IPS-NIHi7 (cell line): Measurements from ENCODE around the gene CTPS2.
A peak's percentile ranks its signal among the peaks of the same experiment; 100 is the strongest.
"Not testable (repeated sequence)": the region's sequence is repeated elsewhere in the genome, so short reads cannot be mapped to it uniquely, and the experiment has no call there.

ENCODE experiments used
- DNase-seq: peaks from one replicate; pipeline ENCODE4 v3.0.0; 2012; ENCODE audit warnings: mixed read lengths; ENCODE audit errors: extremely low spot score

Gene CTPS2

GRCh38 chrX:16712548-16713155 is at the start of gene CTPS2:
CTPS2 (minus strand) TSS chrX:16712669; CDS start chrX:16702902, 9,767 bp downstream.
- peak; percentile 80 for DNase-seq

GRCh38 chrX:16761500-16761899 is 49.0 kb upstream of the CTPS2 start:
- not testable (repeated sequence) for DNase-seq

GRCh38 chrX:16756724-16757123 is 44.3 kb upstream of the CTPS2 start:
- no peak for DNase-seq

- DNase-seq = no peak
Measured at GRCh38 chrX:16754019-16754418, 41.5 kb upstream of the CTPS2 start.

- no peak for DNase-seq
Measured at GRCh38 chrX:16750136-16750535, 37.7 kb upstream of the CTPS2 start.

GRCh38 chrX:16748425-16748824 is 36.0 kb upstream of the CTPS2 start:
- DNase-seq = no peak

GRCh38 chrX:16745659-16746058 is 33.2 kb upstream of the CTPS2 start:
- no peak for DNase-seq

GRCh38 chrX:16745102-16745501 is 32.6 kb upstream of the CTPS2 start:
- no peak for DNase-seq

GRCh38 chrX:16743604-16744325 is 31.3 kb upstream of the CTPS2 start:
- DNase-seq = no peak

GRCh38 chrX:16739574-16739973 is 27.1 kb upstream of the CTPS2 start:
- no peak for DNase-seq

GRCh38 chrX:16737024-16737423 is 24.6 kb upstream of the CTPS2 start:
- DNase-seq = no peak

- DNase-seq = no peak
Measured at GRCh38 chrX:16733013-16733412, 20.5 kb upstream of the CTPS2 start.

GRCh38 chrX:16730450-16730849 is 18.0 kb upstream of the CTPS2 start:
- DNase-seq = no peak

- no peak for DNase-seq
Measured at GRCh38 chrX:16727637-16728036, 15.2 kb upstream of the CTPS2 start.

- not testable (repeated sequence) for DNase-seq
Measured at GRCh38 chrX:16726347-16726988, 14.0 kb upstream of the CTPS2 start.

GRCh38 chrX:16725072-16725471 is 12.6 kb upstream of the CTPS2 start:
- no peak for DNase-seq

GRCh38 chrX:16722481-16722880 is 10.0 kb upstream of the CTPS2 start:
- DNase-seq = no peak

GRCh38 chrX:16719334-16720084 is 7.0 kb upstream of the CTPS2 start, which contains the start of gene SYAP1:
SYAP1 (plus strand) TSS chrX:16719612; CDS start chrX:16719725, 113 bp downstream.
- peak; percentile 91 for DNase-seq

- DNase-seq = no peak
Measured at GRCh38 chrX:16718824-16719333, 6.4 kb upstream of the CTPS2 start.

GRCh38 chrX:16716451-16716850 is 4.0 kb upstream of the CTPS2 start:
- not testable (repeated sequence) for DNase-seq

- not testable (repeated sequence) for DNase-seq
Measured at GRCh38 chrX:16715638-16716037, 3.2 kb upstream of the CTPS2 start.

- no peak for DNase-seq
Measured at GRCh38 chrX:16714504-16714903, 2.0 kb upstream of the CTPS2 start.
